ELR (cell line): ENCODE data around the gene BOD1L1.

Experiments used
- DNase-seq: peaks from one replicate; pipeline ENCODE4 v3.0.0-alpha.2; 2015; ENCODE audit warnings: low read depth

BOD1L1 gene

GRCh38 chr4:13618212-13618806 lies 9.2 kb downstream of the BOD1L1 start:
- no peak for DNase-seq

- DNase-seq = peak; percentile 15
Measured at GRCh38 chr4:13617801-13618200, 9.7 kb downstream of the BOD1L1 start.

DNA sequence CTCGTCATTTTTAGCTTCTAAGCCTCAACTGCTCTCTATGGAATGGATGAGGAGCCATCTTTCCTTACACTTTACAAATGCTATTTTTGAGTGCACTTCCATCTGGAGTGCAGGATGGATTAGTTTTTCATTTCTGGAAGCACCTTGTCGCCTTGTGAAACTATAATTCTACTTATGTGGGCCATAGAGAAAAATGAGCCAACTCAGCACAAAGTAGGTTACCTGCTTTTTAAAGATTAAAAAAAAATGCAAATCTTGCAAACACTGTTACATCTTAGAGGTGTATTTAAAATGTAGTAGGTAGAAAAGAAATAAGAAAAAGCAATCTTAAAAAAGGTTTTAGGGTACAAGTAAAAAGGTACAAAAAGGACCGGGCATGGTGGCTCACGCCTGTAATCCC lies 10.9 kb downstream of the BOD1L1 start:
- no peak for DNase-seq

- no peak for DNase-seq
Measured at GRCh38 chr4:13615161-13615560, 12.4 kb downstream of the BOD1L1 start.

DNA sequence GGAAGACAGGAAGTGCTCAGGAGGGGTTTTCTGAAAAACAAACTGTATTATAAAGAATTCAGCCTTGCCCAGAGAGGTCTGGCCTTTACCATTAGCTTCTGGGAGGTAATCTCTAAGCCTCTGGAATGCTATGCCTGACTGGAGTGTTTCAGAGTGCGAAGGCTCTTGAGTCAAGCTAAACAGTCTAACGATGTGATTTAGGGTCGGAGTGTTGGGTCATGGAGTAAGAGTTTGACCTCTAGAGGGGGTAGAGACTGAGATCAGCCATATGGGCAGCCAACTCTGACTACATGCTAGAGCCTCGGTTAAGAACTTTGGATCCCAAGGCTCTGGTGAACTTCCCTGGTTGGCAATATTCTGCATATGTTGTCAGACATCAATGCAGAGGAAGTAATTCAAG lies 15.0 kb downstream of the BOD1L1 start:
- DNase-seq = no peak

GRCh38 chr4:13611283-13611842 lies 16.2 kb downstream of the BOD1L1 start:
- DNase-seq = peak; percentile 24

- no peak for DNase-seq
Measured at GRCh38 chr4:13605330-13605729, 22.2 kb downstream of the BOD1L1 start.

GRCh38 chr4:13601848-13602247 lies 25.7 kb downstream of the BOD1L1 start:
- DNase-seq = no peak

- no peak for DNase-seq
Measured at GRCh38 chr4:13601048-13601447, 26.5 kb downstream of the BOD1L1 start.

DNA sequence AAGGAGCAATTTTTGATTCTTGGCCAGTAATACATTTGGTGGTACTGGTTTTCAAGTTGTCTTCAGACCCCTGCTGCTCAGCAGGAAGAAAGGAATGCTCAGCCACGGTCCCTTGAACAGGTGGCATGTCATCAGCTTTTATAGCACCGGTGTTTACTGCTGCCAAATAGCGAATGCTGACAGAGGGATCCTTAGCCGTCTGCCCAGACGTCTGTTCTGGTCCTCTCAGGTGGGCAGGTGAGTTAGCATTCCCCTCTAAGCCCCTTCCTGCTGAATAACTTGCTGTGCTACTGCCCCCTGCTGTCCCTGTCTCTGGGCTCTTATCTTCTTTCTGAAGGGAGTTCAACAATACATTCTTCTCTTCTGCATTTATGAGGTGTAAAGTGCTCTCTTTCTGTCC lies 28.4 kb downstream of the BOD1L1 start:
- no peak for DNase-seq

- peak; percentile 56 for DNase-seq
Measured at GRCh38 chr4:13597604-13598003, 29.9 kb downstream of the BOD1L1 start.

GRCh38 chr4:13597141-13597540 lies 30.4 kb downstream of the BOD1L1 start:
- DNase-seq = no peak

DNA sequence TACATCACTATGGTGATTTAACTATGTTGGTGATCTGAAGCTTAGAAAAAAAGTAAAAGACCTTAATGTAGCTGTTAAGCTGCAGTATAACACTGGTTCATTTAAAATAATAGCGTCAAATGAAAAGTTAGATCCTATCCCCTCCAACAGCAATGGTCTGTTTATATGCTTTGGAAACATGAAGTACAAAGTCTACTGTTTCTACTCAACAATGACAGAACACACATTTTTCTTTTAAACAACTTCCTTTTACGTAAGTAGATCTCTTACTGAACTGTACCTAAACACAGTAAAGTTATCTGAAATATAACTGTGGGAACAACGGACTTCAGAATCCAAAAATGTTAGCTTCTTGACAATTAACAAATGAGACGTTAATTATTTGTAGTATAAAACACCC lies 35.3 kb downstream of the BOD1L1 start:
- DNase-seq = no peak

DNA sequence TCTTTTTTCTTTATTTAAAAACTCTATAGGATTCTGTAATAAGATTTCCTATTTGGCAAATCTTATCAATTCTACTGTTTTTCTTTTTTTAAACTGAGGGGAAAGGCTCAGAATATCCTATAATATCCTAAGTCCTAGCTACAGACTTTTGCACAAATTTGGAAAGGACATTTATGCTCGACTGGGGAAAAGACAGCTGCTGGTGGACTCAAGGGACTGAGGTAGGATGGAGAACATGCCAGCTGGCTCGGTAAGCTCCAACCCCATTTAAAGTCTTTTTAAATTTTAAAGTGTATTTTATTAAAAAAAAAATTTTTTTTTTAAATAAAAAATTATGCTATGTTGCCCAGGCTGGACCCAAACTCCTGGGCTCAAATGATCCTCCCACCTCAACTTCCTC lies 36.8 kb downstream of the BOD1L1 start:
- no peak for DNase-seq

GRCh38 chr4:13588954-13589353 lies 38.6 kb downstream of the BOD1L1 start:
- no peak for DNase-seq

DNA sequence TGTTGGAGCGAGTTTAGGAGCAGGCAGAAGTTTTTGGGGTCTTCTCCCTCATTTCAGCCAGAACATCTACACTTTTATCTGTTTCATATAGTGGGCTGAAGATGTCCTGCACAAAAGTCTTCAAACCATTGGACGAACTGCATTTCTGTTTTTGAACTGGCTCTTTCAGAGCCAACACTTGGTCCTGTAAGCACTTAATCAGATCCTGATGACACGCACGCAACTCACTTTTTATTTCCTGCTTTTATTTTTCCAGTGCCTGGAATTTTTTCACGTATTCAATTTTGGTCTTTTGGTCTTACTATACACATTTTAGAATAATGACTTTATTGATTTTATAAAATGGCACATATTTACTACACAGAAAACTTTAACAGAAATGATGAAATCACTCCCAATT lies 43.0 kb downstream of the BOD1L1 start:
- DNase-seq = peak; percentile 54

GRCh38 chr4:13580036-13580435 lies 47.5 kb downstream of the BOD1L1 start:
- no peak for DNase-seq

- DNase-seq = no peak
Measured at GRCh38 chr4:13577660-13578059, 49.9 kb downstream of the BOD1L1 start.

- no peak for DNase-seq
Measured at GRCh38 chr4:13570916-13571315, 56.6 kb downstream of the BOD1L1 start.

DNA sequence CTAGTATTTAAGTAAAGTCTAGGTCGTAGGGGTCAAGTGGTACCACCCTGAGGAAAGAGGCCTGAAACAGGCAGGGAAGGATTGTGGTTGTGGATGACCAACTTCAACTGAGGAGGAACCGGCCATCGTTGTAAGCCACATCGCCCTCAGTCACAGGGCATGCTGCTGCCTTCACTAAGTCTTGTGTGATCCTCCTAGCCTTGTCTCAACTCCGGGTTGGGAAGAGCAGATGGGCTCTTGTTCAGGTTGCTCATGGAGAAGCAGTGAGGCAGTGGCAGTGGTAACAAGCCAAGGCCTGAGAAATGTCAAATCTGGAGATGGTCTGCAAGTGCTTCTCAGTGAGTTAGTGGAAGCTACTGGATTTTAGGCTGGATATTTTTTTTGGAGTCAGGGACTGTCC lies 60.4 kb downstream of the BOD1L1 start:
- no peak for DNase-seq

DNA sequence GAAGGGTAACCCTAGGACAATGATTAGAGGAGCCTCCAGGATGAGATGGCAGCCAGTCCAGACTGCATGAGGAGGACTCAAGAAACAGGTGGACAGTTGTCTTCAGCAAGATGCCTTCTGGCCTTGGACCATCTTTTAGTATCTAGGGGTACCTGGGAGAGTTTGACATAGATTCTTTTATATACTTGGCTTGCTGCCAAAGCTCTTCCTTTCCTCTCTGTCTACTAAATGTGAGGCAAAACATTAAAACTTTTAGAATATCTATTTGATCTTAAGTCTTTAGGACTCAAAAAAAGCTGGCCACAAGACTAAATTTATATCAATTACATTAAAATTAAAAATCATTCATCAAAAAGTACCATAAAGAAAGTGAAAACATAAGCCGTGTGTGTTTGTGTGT lies 64.6 kb downstream of the BOD1L1 start:
- DNase-seq = no peak

DNA sequence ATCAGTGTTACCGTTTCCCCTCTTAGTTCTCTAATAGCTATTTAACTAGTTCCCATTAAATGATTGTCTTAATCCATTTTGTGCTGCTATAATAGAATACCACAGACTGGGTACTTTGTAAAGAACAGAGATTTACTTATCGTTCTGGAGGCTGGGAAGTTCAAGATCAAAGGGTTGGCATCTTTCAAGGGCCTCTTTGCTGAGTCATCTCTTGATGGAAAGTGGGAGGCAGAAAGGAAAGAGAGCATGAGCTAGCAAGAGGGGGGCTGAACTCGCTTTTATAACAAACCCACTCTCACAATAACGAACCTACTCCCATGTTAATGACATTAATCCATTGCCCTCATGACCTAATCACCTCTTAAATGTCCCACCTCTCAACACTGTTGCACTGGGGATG lies 65.9 kb downstream of the BOD1L1 start:
- DNase-seq = no peak

DNA sequence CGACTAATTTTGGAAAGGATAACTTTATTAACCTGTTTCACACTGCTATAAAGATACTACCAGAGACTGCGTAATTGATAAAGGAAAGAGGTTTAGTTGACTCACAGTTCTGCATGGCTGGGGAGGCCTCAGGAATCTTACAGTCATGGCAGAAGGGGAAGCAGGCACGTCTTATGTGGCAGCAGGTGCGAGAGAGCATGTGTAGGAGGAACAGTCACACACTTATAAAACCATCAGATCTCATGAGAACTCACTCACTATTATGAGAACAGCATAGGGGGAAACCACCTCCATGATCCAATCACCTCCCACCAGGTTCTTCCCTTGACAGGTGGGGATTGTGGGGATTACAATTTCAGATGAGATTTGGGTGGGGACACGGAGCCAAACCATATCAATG lies 67.4 kb downstream of the BOD1L1 start:
- peak; percentile 47 for DNase-seq

DNA sequence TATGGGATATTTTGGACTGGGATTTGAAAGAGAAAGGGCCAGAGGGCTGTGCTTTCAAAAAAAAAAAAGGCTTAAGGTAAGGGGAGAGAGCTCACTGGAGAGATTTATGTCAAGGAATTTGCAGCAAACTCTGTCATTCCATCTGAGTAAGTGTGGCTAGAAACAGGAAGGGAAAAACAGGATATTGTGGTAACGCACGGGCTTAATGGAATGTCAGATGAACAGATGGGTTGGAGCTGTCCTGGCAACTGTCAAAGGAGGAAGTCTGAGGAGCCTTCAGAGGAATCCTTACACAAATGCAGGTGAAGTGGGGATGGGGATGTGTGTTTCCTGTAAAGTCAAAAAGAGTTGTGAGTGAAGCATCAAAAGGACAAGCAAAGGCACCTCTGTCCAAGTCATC lies 68.1 kb downstream of the BOD1L1 start:
- peak; percentile 92 for DNase-seq
